GM12801 (cell line): Measurements from ENCODE around the gene HIKESHI.

Source experiments
- CTCF ChIP-seq: IDR thresholded peaks from one replicate; pipeline ENCODE4 v1.5.1; 2011; ENCODE audit warnings: control low read depth; ENCODE audit not compliant: insufficient read length; ENCODE audit errors: extremely low read depth

The HIKESHI gene

GRCh38 chr11:86355256-86355655, 53.2 kb downstream of the HIKESHI start:
- no peak for TF ChIP-seq CTCF

- TF ChIP-seq CTCF, result no peak
These were observed 56.7 kb downstream of the HIKESHI start for GRCh38 chr11:86358720-86359119.

GRCh38 chr11:86360775-86361395, 58.8 kb downstream of the HIKESHI start:
- no peak for TF ChIP-seq CTCF

- TF ChIP-seq CTCF, result no peak
These were observed 61.4 kb downstream of the HIKESHI start for GRCh38 chr11:86363424-86363823.

GRCh38 chr11:86365546-86365945, 63.5 kb downstream of the HIKESHI start:
- TF ChIP-seq CTCF, result no peak

GRCh38 chr11:86369668-86370067, 67.6 kb downstream of the HIKESHI start:
- TF ChIP-seq CTCF, result no peak

- no peak for TF ChIP-seq CTCF
These were observed 68.1 kb downstream of the HIKESHI start for GRCh38 chr11:86370171-86370570.
